Progenitor cell of endocrine pancreas (in vitro differentiated cells): ENCODE measurements around the gene CGB2. TPM values are rescaled to one million over a fixed set of nuclear protein-coding genes. Genes with fewer than 3 reads are reported as not detected.

Experiments used
- DNase-seq: peaks from one replicate; pipeline ENCODE4 v3.0.0; 2021; ENCODE audit warnings: low spot score; ENCODE audit not compliant: unreplicated experiment
- H3K27ac Mint-ChIP-seq: 2 replicates; pipeline ENCODE4 v1.8.0; 2021; ENCODE audit warnings: mild to moderate bottlenecking, moderate library complexity, mixed read lengths
- H3K27me3 Mint-ChIP-seq: 2 replicates; pipeline ENCODE4 v1.8.0; 2021; ENCODE audit warnings: mixed read lengths
- H3K36me3 Mint-ChIP-seq: 2 replicates; pipeline ENCODE4 v1.8.0; 2022; ENCODE audit warnings: mixed read lengths; ENCODE audit not compliant: insufficient read depth
- H3K4me1 Mint-ChIP-seq: 2 replicates; pipeline ENCODE4 v1.8.0; 2021; ENCODE audit warnings: low read depth, mixed read lengths
- H3K4me3 Mint-ChIP-seq: 2 replicates; pipeline ENCODE4 v1.8.0; 2021; ENCODE audit warnings: low read depth, mild to moderate bottlenecking, moderate library complexity, mixed read lengths
- H3K9me3 Mint-ChIP-seq: 2 replicates; pipeline ENCODE4 v1.8.0; 2021; ENCODE audit warnings: low read depth, mixed read lengths
- CTCF ChIP-seq: fragments of 200-600 bp; sonication (generic); IDR thresholded peaks from one replicate; pipeline ENCODE4 v1.5.0; 2021; ENCODE audit warnings: antibody characterized with exemption, mild to moderate bottlenecking; ENCODE audit not compliant: unreplicated experiment
- total RNA-seq: library from RNA; stranded (reverse); gene quantifications from 2 replicates; pipeline ENCODE4 v1.2.1, GENCODE V29; 2021

CGB2 gene
- total RNA-seq, 1 donor from 2014 or later, result not detected

GRCh38 chr19:48988286-48988685 is 43.4 kb upstream of the CGB2 start:
- peaks cover 6% of the 10 kb centered on the region for H3K4me1 Mint-ChIP-seq
- no peak for DNase-seq
- H3K9me3 Mint-ChIP-seq, result no peaks in the 10 kb centered on the region
- H3K27me3 Mint-ChIP-seq, result no peaks in the 10 kb centered on the region
- TF ChIP-seq CTCF, result no peak
- no peak overlapping the region for H3K27ac Mint-ChIP-seq
- H3K4me3 Mint-ChIP-seq, result no peak overlapping the region
- H3K36me3 Mint-ChIP-seq, result peaks cover 14% of the 10 kb centered on the region

GRCh38 chr19:48988860-48989259 is 42.8 kb upstream of the CGB2 start:
- Mint-ChIP-seq H3K9me3 (no peaks in the 10 kb centered on the region), H3K36me3 (peaks cover 13% of the 10 kb centered on the region)

GRCh38 chr19:48989701-48990291 is 41.9 kb upstream of the CGB2 start:
- no peak for DNase-seq
- H3K9me3 Mint-ChIP-seq, result no peaks in the 10 kb centered on the region
- H3K4me1 Mint-ChIP-seq, result peaks cover 14% of the 10 kb centered on the region
- no peaks in the 10 kb centered on the region for H3K27me3 Mint-ChIP-seq
- H3K4me3 Mint-ChIP-seq, result no peak overlapping the region
- H3K27ac Mint-ChIP-seq, result no peak overlapping the region
- H3K36me3 Mint-ChIP-seq, result peaks cover 13% of the 10 kb centered on the region
- TF ChIP-seq CTCF, result no peak

More at GRCh38 chr19:48988860-48989259, 42.8 kb upstream of the CGB2 start:
- DNase-seq, result no peak
- TF ChIP-seq CTCF, result no peak
- Mint-ChIP-seq H3K27me3 (no peaks in the 10 kb centered on the region), H3K4me3 (no peak overlapping the region), H3K4me1 (peaks cover 9% of the 10 kb centered on the region), H3K27ac (no peak overlapping the region)

- DNase-seq, result no peak
- no peak for TF ChIP-seq CTCF
- H3K36me3 Mint-ChIP-seq, result peaks cover 10% of the 10 kb centered on the region
- peak overlapping the region; percentile 26 for H3K27ac Mint-ChIP-seq
- H3K4me1 Mint-ChIP-seq, result peaks cover 18% of the 10 kb centered on the region
- H3K4me3 Mint-ChIP-seq, result no peak overlapping the region
- no peaks in the 10 kb centered on the region for H3K27me3 Mint-ChIP-seq
- H3K9me3 Mint-ChIP-seq, result no peaks in the 10 kb centered on the region
Observed at GRCh38 chr19:48990400-48990799, 41.3 kb upstream of the CGB2 start.

- no peak overlapping the region for H3K27ac Mint-ChIP-seq
- no peaks in the 10 kb centered on the region for H3K9me3 Mint-ChIP-seq
- no peak for TF ChIP-seq CTCF
- no peak for DNase-seq
- peaks cover 10% of the 10 kb centered on the region for H3K36me3 Mint-ChIP-seq
- H3K27me3 Mint-ChIP-seq, result no peaks in the 10 kb centered on the region
- H3K4me1 Mint-ChIP-seq, result peaks cover 18% of the 10 kb centered on the region
- no peak overlapping the region for H3K4me3 Mint-ChIP-seq
Observed at GRCh38 chr19:48991011-48991609, 40.6 kb upstream of the CGB2 start.
